ENCODE data around the gene CDH12. TPM values are rescaled to one million over a fixed set of nuclear protein-coding genes. Genes with fewer than 3 reads are reported as not detected.
A peak's percentile ranks its signal among the peaks of the same experiment; 100 is the strongest.

CDH12 gene
- polyA plus RNA-seq, 1 experiment = not detected

DNA sequence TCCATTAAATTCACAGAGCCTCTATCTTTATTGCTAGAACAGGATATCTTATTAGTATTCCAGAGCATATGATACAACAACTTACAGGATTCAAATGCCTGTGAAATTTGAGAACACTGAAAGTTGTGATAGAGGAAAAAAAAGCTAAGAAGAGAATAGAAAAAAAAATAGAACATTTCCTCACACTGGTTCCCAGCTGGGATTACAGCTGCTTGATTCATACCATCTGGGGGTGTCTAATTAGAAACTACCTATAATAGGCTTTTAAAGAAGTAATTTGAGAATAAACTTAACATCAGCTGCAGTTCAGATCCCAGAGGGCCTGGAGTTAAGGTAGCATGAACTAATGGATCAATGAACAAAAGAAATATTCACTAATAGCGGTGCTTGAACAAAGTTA, 922.0 kb downstream of the CDH12 start:
- H3K4me3 ChIP-seq (ENCODE audit: low read depth, low read length) = no peak overlapping the region
- DNase-seq (ENCODE audit: low read depth, low spot score) = no peak
- no peak overlapping the region for H3K27ac ChIP-seq (ENCODE audit: low read depth, low read length)
- TF ChIP-seq, protein P1, sequence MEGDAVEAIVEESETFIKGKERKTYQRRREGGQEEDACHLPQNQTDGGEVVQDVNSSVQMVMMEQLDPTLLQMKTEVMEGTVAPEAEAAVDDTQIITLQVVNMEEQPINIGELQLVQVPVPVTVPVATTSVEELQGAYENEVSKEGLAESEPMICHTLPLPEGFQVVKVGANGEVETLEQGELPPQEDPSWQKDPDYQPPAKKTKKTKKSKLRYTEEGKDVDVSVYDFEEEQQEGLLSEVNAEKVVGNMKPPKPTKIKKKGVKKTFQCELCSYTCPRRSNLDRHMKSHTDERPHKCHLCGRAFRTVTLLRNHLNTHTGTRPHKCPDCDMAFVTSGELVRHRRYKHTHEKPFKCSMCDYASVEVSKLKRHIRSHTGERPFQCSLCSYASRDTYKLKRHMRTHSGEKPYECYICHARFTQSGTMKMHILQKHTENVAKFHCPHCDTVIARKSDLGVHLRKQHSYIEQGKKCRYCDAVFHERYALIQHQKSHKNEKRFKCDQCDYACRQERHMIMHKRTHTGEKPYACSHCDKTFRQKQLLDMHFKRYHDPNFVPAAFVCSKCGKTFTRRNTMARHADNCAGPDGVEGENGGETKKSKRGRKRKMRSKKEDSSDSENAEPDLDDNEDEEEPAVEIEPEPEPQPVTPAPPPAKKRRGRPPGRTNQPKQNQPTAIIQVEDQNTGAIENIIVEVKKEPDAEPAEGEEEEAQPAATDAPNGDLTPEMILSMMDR (IDR thresholded peaks at IDR 0.05; ENCODE audit: low read depth, low read length) = no peak
- ChIA-PET POLR2A (no interaction called here), CTCF (interaction anchor here (1.0 kb wide), 1 partner anchor 12 kb away, joined by 7 read pairs; no protein-coding TSS in a partner anchor)
- no peaks in the 10 kb centered on the region for H3K27me3 ChIP-seq (ENCODE audit: control insufficient read depth, insufficient read depth, low read length)
- H3K9me3 ChIP-seq (ENCODE audit: control insufficient read depth, insufficient read depth, low read length) = no peaks in the 10 kb centered on the region

DNA sequence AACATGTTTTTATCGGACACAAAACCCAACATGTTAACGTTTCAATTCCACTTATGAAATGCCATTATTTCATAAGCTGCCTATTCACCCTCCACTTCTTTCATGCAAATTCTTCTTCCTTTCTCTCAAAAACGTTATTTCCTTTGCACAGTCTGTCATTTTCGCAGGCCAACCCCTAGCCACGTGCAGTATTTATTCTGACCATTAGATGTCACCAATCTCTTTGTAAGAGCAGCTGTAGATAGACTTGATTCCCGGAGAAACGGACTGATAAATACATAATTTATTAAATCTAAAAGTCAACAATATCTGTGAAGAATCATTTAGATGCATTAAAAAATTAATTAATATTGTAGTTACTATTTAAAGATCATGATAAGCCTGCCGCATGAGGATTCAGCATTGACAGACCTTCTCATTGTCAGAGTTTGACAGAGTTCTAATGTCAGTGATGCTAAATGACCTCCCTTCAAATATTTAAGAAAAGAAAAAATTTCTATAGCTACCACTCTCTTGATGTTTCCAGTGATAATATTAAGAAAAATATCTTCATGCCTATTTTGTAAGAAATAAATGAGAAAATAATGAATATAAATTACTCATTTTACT, 933.6 kb downstream of the CDH12 start:
- Histone ChIP-seq H3K27me3 (ENCODE audit: control insufficient read depth, insufficient read depth, low read length) (no peaks in the 10 kb centered on the region), H3K9me3 (ENCODE audit: control insufficient read depth, insufficient read depth, low read length) (no peaks in the 10 kb centered on the region), H3K27ac (ENCODE audit: low read depth, low read length) (no peak overlapping the region), H3K4me3 (ENCODE audit: low read depth, low read length) (no peak overlapping the region)
- DNase-seq (ENCODE audit: low read depth, low spot score) = no peak
- ChIA-PET CTCF (interaction anchor here (0.6 to 2.3 kb wide), 6 partner anchors 10 to 537 kb away, joined by 3 to 7 read pairs (median 5); no protein-coding TSS in a partner anchor), POLR2A (no interaction called here)
- TF ChIP-seq, protein P1 (IDR thresholded peaks at IDR 0.05; ENCODE audit: low read depth, low read length) = peak; percentile 81

DNA sequence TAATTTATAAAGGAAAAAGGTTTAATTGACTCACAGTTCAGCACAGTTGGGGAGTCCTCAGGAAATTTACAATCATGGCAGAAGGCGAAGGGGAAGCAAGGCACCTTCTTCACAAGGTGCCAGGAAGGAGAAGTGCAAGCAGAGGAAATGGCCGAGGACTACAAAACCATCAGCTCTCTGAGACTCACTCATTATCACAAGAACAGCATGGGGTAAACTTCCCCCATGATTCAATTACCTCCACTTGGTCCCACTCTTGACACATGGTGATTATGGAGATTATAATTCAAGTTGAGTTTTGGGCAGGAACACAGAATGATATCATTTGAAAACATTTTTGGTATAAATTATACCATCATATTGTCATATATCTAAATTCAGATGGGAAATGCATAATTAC, 934.7 kb downstream of the CDH12 start:
- Histone ChIP-seq H3K4me3 (ENCODE audit: low read depth, low read length) (no peak overlapping the region), H3K27me3 (ENCODE audit: control insufficient read depth, insufficient read depth, low read length) (no peaks in the 10 kb centered on the region), H3K9me3 (ENCODE audit: control insufficient read depth, insufficient read depth, low read length) (no peaks in the 10 kb centered on the region), H3K27ac (ENCODE audit: low read depth, low read length) (no peak overlapping the region)
- POLR2A ChIA-PET = no interaction called here
- CTCF ChIA-PET = interaction anchor here (0.5 to 2.3 kb wide), 4 partner anchors 12 to 1214 kb away, joined by 3 to 7 read pairs (median 6); no protein-coding TSS in a partner anchor
- TF ChIP-seq, protein P1 (IDR thresholded peaks at IDR 0.05; ENCODE audit: low read depth, low read length) = no peak
- DNase-seq (ENCODE audit: low read depth, low spot score) = no peak

DNA sequence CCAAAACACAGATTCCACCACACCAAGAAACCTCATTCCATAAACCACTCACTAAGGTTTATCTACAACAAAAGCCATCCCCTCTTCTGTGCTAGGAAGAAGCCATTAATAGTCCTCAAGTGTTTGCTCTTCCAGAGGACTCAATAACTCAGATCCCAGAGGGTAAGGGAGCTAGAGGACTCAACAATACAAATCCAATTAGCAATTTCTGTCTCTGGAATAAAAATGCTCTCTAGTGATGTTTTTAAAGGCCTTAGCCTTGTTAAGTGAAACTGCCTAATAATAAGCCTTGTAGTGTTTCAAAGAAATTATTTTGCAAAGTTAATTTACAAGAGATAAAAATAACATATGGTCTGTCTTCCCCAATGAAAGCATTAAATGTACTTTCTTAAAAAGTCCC, 942.4 kb downstream of the CDH12 start:
- no peaks in the 10 kb centered on the region for H3K27me3 ChIP-seq (ENCODE audit: control insufficient read depth, insufficient read depth, low read length)
- no peak for DNase-seq (ENCODE audit: low read depth, low spot score)
- CTCF ChIA-PET = no interaction called here
- H3K4me3 ChIP-seq (ENCODE audit: low read depth, low read length) = no peak overlapping the region
- no peak overlapping the region for H3K27ac ChIP-seq (ENCODE audit: low read depth, low read length)
- no peaks in the 10 kb centered on the region for H3K9me3 ChIP-seq (ENCODE audit: control insufficient read depth, insufficient read depth, low read length)
- TF ChIP-seq, protein P1 (IDR thresholded peaks at IDR 0.05; ENCODE audit: low read depth, low read length) = no peak
- POLR2A ChIA-PET = no interaction called here

DNA sequence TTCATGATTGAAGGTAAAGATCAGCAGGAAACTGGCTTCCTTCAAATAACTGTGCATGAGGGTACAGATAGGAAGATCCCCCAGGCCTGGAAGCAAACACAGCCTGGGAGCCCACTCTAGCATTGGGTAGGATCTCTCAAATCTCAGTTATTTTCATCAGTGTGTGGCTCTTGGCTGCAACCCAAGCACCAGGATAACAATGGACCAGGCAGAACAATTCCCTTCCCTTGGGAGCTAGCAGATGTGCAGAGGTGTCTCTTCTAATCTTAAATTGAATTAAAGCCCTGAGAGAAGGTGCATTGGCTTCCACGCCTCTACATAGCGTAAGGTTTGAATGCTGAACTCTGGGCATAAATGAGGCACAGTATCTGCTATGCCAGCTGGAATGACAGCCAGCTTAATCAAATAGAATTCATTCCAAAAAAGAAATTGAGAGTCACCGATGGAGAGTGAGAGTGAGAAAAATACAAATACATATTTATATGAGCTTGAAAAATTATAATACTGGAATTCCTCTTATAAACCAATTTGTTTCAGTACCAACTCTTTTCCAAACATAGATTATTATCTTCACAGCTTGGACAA, 957.3 kb downstream of the CDH12 start:
- Histone ChIP-seq H3K9me3 (ENCODE audit: control insufficient read depth, insufficient read depth, low read length) (no peaks in the 10 kb centered on the region), H3K4me3 (ENCODE audit: low read depth, low read length) (no peak overlapping the region), H3K27ac (ENCODE audit: low read depth, low read length) (no peak overlapping the region), H3K27me3 (ENCODE audit: control insufficient read depth, insufficient read depth, low read length) (no peaks in the 10 kb centered on the region)
- ChIA-PET CTCF (no interaction called here), POLR2A (no interaction called here)
- DNase-seq (ENCODE audit: low read depth, low spot score) = no peak
- TF ChIP-seq, protein P1 (IDR thresholded peaks at IDR 0.05; ENCODE audit: low read depth, low read length) = no peak

All from AG04450 (cell line).